Lung (tissue), 12 donors: Measurements from ENCODE around the gene SFSWAP. TPM values are rescaled to one million over a fixed set of nuclear protein-coding genes. Genes with fewer than 3 reads are reported as not detected.

Experiments
- ATAC-seq: fragments of 200-7000 bp; cut with Tn5 transposase; one replicate; pipeline ENCODE4 v1.9.1; 2020; ENCODE audit warnings: moderate number of reproducible peaks; ENCODE audit not compliant: insufficient read depth, low FRiP score
- DNase-seq, 3 donors: peaks; one replicate each; pipeline ENCODE4 v3.0.0-alpha.2; 2013 to 2017
- H3K27ac ChIP-seq, 2 donors: one replicate each; pipeline ENCODE4 v1.5.1; 2013; ENCODE audit warnings: mild to moderate bottlenecking in 2 of 2, moderate library complexity in 2 of 2, control low read depth in 1 of 2, inconsistent platforms in 1 of 2, low read depth in 1 of 2, low read length in 1 of 2
- H3K27me3 ChIP-seq, 3 donors: one replicate each; pipeline ENCODE4 v1.5.1; 2013; ENCODE audit warnings: low read length in 2 of 3; ENCODE audit not compliant: control insufficient read depth in 3 of 3, insufficient read depth in 3 of 3
- H3K36me3 ChIP-seq, 4 donors: one replicate each; pipeline ENCODE4 v1.5.1; 2013; ENCODE audit warnings: low read length in 4 of 4, mild to moderate bottlenecking in 1 of 4, moderate library complexity in 1 of 4; ENCODE audit not compliant: control insufficient read depth in 4 of 4, insufficient read depth in 4 of 4
- H3K4me1 ChIP-seq, 5 donors: one replicate each; pipeline ENCODE4 v1.5.1; 2013; ENCODE audit warnings: low read length in 5 of 5, mild to moderate bottlenecking in 2 of 5, moderate library complexity in 1 of 5; ENCODE audit not compliant: control insufficient read depth in 5 of 5, insufficient read depth in 5 of 5
- H3K4me3 ChIP-seq: one replicate; pipeline ENCODE4 v1.5.1; 2013; ENCODE audit warnings: mild to moderate bottlenecking, control low read depth, moderate library complexity
- H3K9ac ChIP-seq, 2 donors: one replicate each; pipeline ENCODE4 v1.5.1; 2013; ENCODE audit warnings: low read length in 2 of 2, control low read depth in 1 of 2; ENCODE audit not compliant: insufficient read depth in 1 of 2
- H3K9me3 ChIP-seq, 4 donors: one replicate each; pipeline ENCODE4 v1.5.1; 2013; ENCODE audit warnings: low read length in 3 of 4, mild to moderate bottlenecking in 1 of 4, moderate library complexity in 1 of 4; ENCODE audit not compliant: control insufficient read depth in 4 of 4, insufficient read depth in 3 of 4
- CTCF ChIP-seq: IDR thresholded peaks from 2 replicates; pipeline ENCODE4 v1.5.1; 2012; ENCODE audit warnings: mild to moderate bottlenecking; ENCODE audit errors: control extremely low read depth, extremely low read depth
- WGBS, 2 donors: extraction: QIAGEN DNeasy Blood & Tissue Kit; methylation state at CpG; one replicate each; pipeline ENCODE4 v1.1.7; 2013; 5-methylcytosine and 5-hydroxymethylcytosine counted together
- polyA plus RNA-seq, 2 donors: library from polyadenylated mRNA; stranded (reverse); fragments of 200-250 nt; gene quantifications; one replicate each; pipeline ENCODE4 v1.2.1, GENCODE V29; 2013
- total RNA-seq, 2 donors: library from RNA; depleted of rRNA in 1 of 2; stranded (reverse); fragments of >200 nt in 1 of 2; gene quantifications; one replicate each; pipeline ENCODE4 v1.2.1, GENCODE V29; 2014 to 2021
- donor health status: control.
- donor health status: control.
- donor health status: Bipolar disorder and iron deficiency.
- donor health status: healthy.
- donor health status: DM: yes; HTN: yes; CAD: no.

The SFSWAP gene
- total and polyA plus RNA-seq, 4 donors = 23.3 to 49.9 (median 40.0) TPM

DNA sequence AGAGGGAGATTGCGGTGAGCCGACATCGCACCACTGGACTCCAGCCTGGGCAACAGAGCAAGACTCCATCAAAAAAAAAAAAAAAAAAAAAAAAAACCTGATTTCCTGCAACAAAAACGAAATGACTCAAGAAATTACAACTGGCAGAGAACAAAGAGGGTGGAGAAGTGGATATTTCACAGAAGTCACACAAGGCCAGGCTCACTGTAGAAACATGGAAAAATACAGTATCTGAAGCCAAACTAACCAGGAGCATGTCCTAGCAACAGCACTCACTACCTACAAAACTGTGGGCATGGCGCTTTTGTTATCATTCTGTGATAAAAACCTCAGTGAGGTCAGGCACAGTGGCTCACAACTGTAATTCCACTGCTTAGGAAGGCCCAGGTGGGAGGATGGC, 105.6 kb downstream of the SFSWAP start:
- ATAC-seq (no peak), DNase-seq (no peak)
- TF ChIP-seq CTCF = no peak
- H3K9me3 ChIP-seq = peaks cover 0 to 5% (median 1%) of the 10 kb centered on the region in 4 donors
- no peak overlapping the region for H3K4me3 ChIP-seq
- no peaks in the 10 kb centered on the region for H3K27me3 ChIP-seq
- H3K36me3 ChIP-seq = no peaks in the 10 kb centered on the region
- no peaks in the 10 kb centered on the region for H3K4me1 ChIP-seq
- WGBS, 2 donors = 77 to 81% methylated on average over 5 of the region's 5 CpGs
- H3K27ac ChIP-seq = no peak overlapping the region
- no peak overlapping the region for H3K9ac ChIP-seq

- Histone ChIP-seq H3K9me3 (peaks cover 0 to 5% (median 1%) of the 10 kb centered on the region in 4 donors), H3K4me1 (no peaks in the 10 kb centered on the region), H3K27ac (no peak overlapping the region), H3K36me3 (no peaks in the 10 kb centered on the region), H3K4me3 (no peak overlapping the region), H3K27me3 (no peaks in the 10 kb centered on the region), H3K9ac (no peak overlapping the region)
- TF ChIP-seq CTCF = no peak
- no peak for DNase-seq
- ATAC-seq = no peak
- 88 to 95% methylated on average over 19 of the region's 19 CpGs for WGBS, 2 donors
Measured at GRCh38 chr12:131817241-131817640, 106.4 kb downstream of the SFSWAP start.

- ATAC-seq = no peak
- Histone ChIP-seq H3K27me3 (no peaks in the 10 kb centered on the region), H3K9ac (no peak overlapping the region), H3K27ac (no peak overlapping the region), H3K4me3 (no peak overlapping the region), H3K4me1 (no peaks in the 10 kb centered on the region), H3K9me3 (peaks cover 0 to 2% (median 0%) of the 10 kb centered on the region in 4 donors), H3K36me3 (no peaks in the 10 kb centered on the region)
- WGBS, 2 donors = 51 to 74% methylated on average over 30 of the region's 30 CpGs
- no peak for DNase-seq
- TF ChIP-seq CTCF = no peak
Measured at GRCh38 chr12:131818821-131819585, 108.1 kb downstream of the SFSWAP start.
